ENCODE measurements around the gene ZNF277. TPM values are rescaled to one million over a fixed set of nuclear protein-coding genes. Genes with fewer than 3 reads are reported as not detected.

The ZNF277 gene
- total RNA-seq, 1 experiment from 2014 or later: 13.1 TPM

- H3K23ac ChIP-seq (ENCODE audit: insufficient read length, low read depth, low read length): no peak overlapping the region
- H3K4me3 Mint-ChIP-seq: no peak overlapping the region
- no peak overlapping the region for H2BK12ac ChIP-seq (ENCODE audit: insufficient read length, low read depth, low read length)
- no peak overlapping the region for H3K4me2 ChIP-seq (ENCODE audit: insufficient read depth, insufficient read length, low read length)
- no peak overlapping the region for H3K14ac ChIP-seq (ENCODE audit: insufficient read depth, low read length)
- no peak for TF ChIP-seq CTCF (conservative IDR thresholded peaks at IDR 0.05)
- H3K4me1 ChIP-seq (ENCODE audit: insufficient read depth, low read length): peaks cover 5% of the 10 kb centered on the region; the same call in 1 of the 2 replicates
- H2AK5ac ChIP-seq (ENCODE audit: insufficient read length, low read length): no peak overlapping the region
- H4K8ac ChIP-seq (replicated peaks; ENCODE audit: insufficient read length, low read depth, low read length): no peak overlapping the region
- no peak overlapping the region for H2BK120ac ChIP-seq (ENCODE audit: low read depth, low read length, poor library complexity, severe bottlenecking)
- no peak overlapping the region for H2AFZ ChIP-seq (ENCODE audit: low read length)
- H3K4ac ChIP-seq (ENCODE audit: low read depth, low read length): no peak overlapping the region
- H2BK20ac ChIP-seq (ENCODE audit: low read depth, low read length, poor library complexity, severe bottlenecking): no peak overlapping the region
- H3K27ac Mint-ChIP-seq: no peak overlapping the region; a peak in 1 of 7 replicates
- H3T11ph ChIP-seq (ENCODE audit: low read length): no peak overlapping the region
- no peak for DNase-seq
- H3K27me3 ChIP-seq (ENCODE audit: insufficient read depth, low read length): no peaks in the 10 kb centered on the region
- H3K23me2 ChIP-seq (ENCODE audit: insufficient read length, low read depth, low read length, poor library complexity, severe bottlenecking): no peaks in the 10 kb centered on the region
- H2BK5ac ChIP-seq (ENCODE audit: insufficient read length, low read length): no peak overlapping the region
- H4K20me1 ChIP-seq (ENCODE audit: control insufficient read depth, insufficient read depth, insufficient read length): no peaks in the 10 kb centered on the region
- no peaks in the 10 kb centered on the region for H3K79me1 ChIP-seq (ENCODE audit: insufficient read depth, low read depth, low read length, poor library complexity, severe bottlenecking)
- no peak overlapping the region for H3K9ac ChIP-seq (ENCODE audit: extremely low read depth, insufficient read length, low read length)
- no peak overlapping the region for H3K18ac ChIP-seq (ENCODE audit: insufficient read length, low read depth, low read length)
- no peak overlapping the region for H4K91ac ChIP-seq (ENCODE audit: insufficient read length, low read depth, low read length)
- no peak overlapping the region for H2BK15ac ChIP-seq (ENCODE audit: low read depth, low read length)
- H3K27ac ChIP-seq (ENCODE audit: insufficient read length, low read depth, low read length): no peak overlapping the region
- H3K9me3 ChIP-seq (ENCODE audit: control insufficient read depth, low read depth, low read length): no peaks in the 10 kb centered on the region
- peaks cover 36 to 47% of the 10 kb centered on the region in 2 experiments for H3K4me1 Mint-ChIP-seq
- peaks cover 19% of the 10 kb centered on the region for H3K27me3 Mint-ChIP-seq (ENCODE audit: low read depth)
- no peaks in the 10 kb centered on the region for H3K79me2 ChIP-seq (ENCODE audit: insufficient read depth, low read length)
- no CpG with 5 or more reads among the region's 2 CpGs for WGBS (ENCODE audit: extremely low coverage, insufficient read length, low lambda C conversion rate)
- H3K9me3 Mint-ChIP-seq: no peaks in the 10 kb centered on the region
- no peak overlapping the region for H4K5ac ChIP-seq (ENCODE audit: insufficient read length, low read depth, low read length)
- no peak overlapping the region for H3K56ac ChIP-seq (ENCODE audit: insufficient read length, low read depth, low read length)
- H3K36me3 Mint-ChIP-seq (ENCODE audit: insufficient read depth in 1 of 3, low read depth in 3 of 3): no peaks in the 10 kb centered on the region
Observed at GRCh38 chr7:112257073-112257472, 50.6 kb downstream of the ZNF277 start.

Measured in H9 (cell line).